Mucosa of stomach (tissue), 1 donor: ENCODE data around the gene ZNF385A.

ENCODE experiments used
- H3K27me3 ChIP-seq: one replicate; pipeline ENCODE4 v1.7.0; 2013; ENCODE audit warnings: mild to moderate bottlenecking, low read length; ENCODE audit not compliant: control insufficient read depth, insufficient read depth
- H3K36me3 ChIP-seq: one replicate; pipeline ENCODE4 v1.7.0; 2013; ENCODE audit warnings: low read length; ENCODE audit not compliant: control insufficient read depth, insufficient read depth
- H3K4me1 ChIP-seq: one replicate; pipeline ENCODE4 v1.7.0; 2013; ENCODE audit warnings: mild to moderate bottlenecking, low read length; ENCODE audit not compliant: control insufficient read depth, insufficient read depth
- H3K4me3 ChIP-seq: one replicate; pipeline ENCODE4 v1.7.0; 2013; ENCODE audit warnings: low read length
- H3K9ac ChIP-seq: one replicate; pipeline ENCODE4 v1.7.0; 2013; ENCODE audit warnings: mild to moderate bottlenecking, low read length, moderate library complexity
- H3K9me3 ChIP-seq: one replicate; pipeline ENCODE4 v1.7.0; 2013; ENCODE audit warnings: mild to moderate bottlenecking, low read length, moderate library complexity; ENCODE audit not compliant: control insufficient read depth
- donor health status: Pancreatic carcinoma.

Gene ZNF385A

DNA sequence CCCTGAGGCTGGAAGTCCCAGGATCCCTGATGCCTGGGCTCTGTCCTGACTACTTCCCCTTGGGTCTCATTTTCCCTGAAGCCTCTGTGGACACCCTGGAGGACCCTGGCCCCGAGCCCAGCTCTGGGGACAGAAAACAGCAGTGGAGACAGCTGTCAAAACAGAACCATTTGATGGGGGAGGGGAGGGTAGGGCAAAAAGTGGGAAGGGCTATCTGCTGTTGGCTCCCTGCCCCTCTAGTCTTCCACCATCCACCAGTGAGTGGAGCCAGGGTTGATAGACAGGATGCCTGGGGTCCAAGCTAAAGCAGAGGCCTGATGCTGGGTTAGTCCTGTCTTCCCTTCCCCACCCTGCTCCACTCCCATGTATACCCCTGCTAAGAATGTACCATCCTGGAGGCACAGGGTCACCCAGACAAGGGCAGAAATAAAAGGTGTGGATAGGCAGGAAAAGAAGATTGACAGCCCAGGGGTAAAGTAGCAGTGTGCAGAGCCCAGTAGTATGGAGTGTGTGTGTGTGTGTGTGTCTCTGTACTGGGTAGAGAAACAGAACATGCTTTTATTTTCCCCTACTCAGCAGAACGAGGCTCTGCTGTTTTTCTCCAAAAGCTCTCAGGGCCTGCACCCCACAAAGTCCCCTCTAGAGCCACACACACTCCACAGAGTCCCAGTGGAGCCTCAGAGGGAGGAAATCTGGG is 9.8 kb downstream of the ZNF385A start:
- H3K4me1 ChIP-seq: peaks cover 62% of the 10 kb centered on the region
- H3K4me3 ChIP-seq: no peak overlapping the region
- H3K9ac ChIP-seq: no peak overlapping the region
- peaks cover 12% of the 10 kb centered on the region for H3K27me3 ChIP-seq
- H3K9me3 ChIP-seq: no peaks in the 10 kb centered on the region
- no peaks in the 10 kb centered on the region for H3K36me3 ChIP-seq

DNA sequence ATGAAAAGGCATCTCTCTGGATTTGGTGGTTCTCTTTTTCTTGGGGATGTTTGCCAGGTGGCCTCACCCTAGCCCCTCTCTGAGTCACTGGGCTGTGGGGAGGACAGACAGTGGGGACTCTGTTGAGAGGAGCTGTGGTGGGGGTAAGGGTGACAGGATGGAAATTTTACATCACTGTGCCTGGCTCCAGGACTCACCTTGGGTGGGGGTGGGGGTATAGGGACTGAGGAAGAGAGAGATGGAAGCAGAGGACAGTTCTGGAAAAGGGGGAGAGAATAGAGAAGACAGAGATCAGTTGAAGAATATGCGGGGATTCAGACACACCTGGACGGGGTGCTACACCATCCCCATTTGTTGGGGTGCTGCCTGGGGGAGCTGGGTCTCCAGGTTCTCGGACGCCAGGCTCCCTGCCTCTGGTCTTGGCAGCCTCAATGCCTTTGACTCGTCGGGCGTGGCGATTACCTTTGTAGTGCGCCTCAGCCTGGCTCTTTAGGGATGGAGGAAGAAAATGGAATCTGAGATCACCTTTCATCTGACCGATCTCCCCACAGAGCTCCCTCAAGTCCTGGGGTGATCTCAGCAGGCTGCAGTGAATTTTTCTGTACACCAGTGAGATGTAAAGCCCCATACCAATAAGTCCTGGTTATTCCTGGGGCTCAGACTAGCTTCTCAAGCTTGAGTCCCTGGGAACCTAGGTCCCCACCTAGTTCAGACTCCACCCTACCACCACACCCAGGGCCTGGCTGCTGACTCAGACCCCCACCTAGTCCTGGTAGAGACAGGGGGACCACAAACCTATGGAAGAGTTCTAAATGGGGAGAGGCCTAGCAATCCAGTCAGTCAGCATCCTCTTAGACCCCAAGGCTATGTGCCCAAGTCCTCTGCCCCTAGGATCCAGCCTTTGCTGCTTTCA is 10.6 kb downstream of the ZNF385A start:
- Histone ChIP-seq H3K4me1 (peaks cover 64% of the 10 kb centered on the region), H3K36me3 (no peaks in the 10 kb centered on the region), H3K4me3 (no peak overlapping the region), H3K9ac (no peak overlapping the region), H3K9me3 (no peaks in the 10 kb centered on the region), H3K27me3 (peaks cover 20% of the 10 kb centered on the region)

DNA sequence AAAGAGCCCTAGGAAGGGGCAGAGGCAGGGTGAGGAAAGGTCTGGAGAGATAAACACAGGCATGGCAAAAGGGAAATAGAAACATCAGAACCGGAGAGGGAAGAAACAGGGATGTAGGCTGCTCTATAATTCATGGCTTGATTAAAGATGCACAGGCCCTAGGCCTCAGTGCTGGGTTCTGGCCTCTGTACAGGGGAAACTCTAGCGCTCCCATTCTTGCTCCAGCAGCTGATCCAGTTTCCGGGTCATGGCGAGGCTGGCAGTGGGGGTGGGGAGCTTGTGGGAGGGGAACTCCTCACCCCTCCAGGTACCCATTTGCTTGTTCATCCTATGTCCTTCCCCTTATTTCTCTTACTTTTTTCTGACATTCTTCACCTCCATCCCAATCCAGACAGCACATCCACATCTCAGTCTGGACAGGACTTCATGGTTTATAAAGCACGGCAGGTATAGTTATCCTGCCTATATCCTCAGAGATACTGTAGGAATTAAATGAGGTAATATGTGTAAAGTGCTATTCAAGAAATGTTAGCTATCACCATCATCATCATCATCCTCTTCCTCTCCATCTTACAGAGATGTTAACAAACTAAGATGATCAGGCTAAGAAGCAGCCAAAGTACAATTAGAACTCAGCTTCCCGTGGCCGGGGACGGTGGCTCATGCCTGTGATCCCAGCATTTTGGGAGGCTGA is 12.3 kb downstream of the ZNF385A start:
- Histone ChIP-seq H3K27me3 (peaks cover 9% of the 10 kb centered on the region), H3K36me3 (no peaks in the 10 kb centered on the region), H3K4me1 (peaks cover 58% of the 10 kb centered on the region), H3K9ac (no peak overlapping the region), H3K9me3 (no peaks in the 10 kb centered on the region), H3K4me3 (no peak overlapping the region)

DNA sequence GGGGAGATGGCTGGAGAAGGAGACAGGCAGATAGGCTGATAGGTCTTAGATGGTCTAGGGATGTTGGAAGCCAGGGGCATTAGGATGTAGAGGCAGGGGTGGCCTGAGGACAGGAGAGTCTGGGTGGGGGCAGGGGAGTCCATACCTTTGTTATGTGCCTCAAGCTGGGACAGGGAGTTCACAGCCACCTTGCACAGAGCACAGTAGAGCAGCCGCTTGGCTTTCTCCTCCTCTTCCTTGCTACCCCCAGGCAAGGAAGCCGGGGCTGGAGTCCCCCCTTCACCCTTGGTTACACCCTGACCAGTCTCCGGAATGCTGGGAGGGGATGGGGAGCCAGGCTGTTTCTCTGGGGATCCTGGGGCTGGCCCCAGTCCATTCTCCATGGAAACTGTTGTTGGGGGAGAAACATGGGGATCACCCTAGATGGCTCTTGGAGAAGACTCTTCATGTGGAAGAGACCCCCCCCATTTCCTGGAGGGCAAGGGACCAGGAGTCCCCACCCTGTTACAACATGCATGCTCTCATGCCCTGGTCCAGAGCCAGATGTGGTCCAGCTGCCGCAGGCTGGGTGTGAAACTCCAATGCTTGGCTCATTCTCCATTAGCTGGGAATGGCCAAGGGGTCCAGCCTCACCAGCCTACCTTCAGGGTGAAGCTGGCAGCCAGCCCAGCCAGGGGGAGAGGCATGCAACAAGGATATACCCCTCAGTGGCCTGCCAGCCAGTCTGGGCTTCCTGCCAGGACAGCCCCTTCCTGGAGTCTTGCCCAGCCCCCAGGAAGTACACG is 13.0 kb downstream of the ZNF385A start:
- Histone ChIP-seq H3K36me3 (no peaks in the 10 kb centered on the region), H3K9me3 (no peaks in the 10 kb centered on the region), H3K4me1 (peaks cover 52% of the 10 kb centered on the region), H3K27me3 (peaks cover 9% of the 10 kb centered on the region), H3K4me3 (no peak overlapping the region), H3K9ac (no peak overlapping the region)

DNA sequence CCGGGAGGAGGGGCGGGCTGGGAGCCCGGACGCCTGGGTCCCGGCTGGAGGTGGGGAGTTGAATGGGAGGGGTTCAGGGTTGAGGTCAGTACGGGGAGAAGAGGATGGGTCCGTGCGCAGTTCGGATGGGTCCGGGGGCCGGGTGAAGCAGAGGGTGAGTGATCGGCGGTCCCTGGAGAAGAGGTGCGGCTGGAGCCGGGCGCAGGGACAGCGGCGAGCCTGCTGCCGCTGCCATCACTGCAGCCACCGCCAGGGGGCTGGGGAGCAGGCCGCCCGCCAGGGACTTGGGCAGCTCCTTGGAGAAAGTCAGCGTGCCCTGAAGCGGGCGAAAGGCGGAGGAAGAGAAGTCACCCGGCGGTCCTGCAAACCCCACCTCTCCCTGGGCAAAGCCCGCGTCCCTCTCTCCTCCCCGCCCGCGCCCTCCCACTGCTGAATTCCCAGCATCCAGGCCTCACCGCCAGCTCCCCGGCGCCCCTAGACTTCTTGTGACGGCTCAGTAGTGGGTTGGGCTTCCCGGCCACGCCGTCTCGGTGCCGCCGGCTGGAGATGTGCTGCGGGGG is 14.3 kb downstream of the ZNF385A start:
- H3K27me3 ChIP-seq: peaks cover 9% of the 10 kb centered on the region
- H3K36me3 ChIP-seq: no peaks in the 10 kb centered on the region
- no peaks in the 10 kb centered on the region for H3K9me3 ChIP-seq
- H3K9ac ChIP-seq: peak overlapping the region; percentile 51
- no peak overlapping the region for H3K4me3 ChIP-seq
- peaks cover 50% of the 10 kb centered on the region for H3K4me1 ChIP-seq

DNA sequence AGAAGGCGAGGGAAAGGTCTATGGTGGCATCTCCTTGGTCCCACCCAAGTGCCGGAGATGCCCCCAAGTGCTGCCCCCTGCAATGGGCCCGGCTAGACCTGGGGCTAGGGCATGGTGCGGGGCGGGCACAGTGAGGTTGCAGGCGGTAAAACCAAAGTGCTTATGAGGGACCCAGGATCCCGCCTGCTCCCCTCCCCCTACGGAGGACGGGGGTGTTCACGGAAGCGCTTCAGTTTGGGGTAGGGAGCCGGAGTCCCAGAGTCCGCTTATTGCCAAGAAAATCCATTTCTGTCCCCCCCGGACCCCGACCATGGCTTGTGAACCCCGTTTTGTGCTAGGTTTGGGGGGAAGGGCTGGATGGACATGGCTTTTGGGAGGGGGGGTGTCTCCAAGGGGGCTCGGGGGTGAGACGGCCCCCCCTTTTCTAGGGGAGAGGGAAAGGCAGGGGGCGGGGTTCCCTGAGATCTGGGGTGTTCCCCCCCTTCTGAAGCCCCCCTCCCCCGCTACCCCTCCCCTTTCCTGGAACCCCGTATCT is 14.9 kb downstream of the ZNF385A start:
- Histone ChIP-seq H3K4me3 (no peak overlapping the region), H3K4me1 (peaks cover 44% of the 10 kb centered on the region), H3K27me3 (peaks cover 9% of the 10 kb centered on the region), H3K36me3 (no peaks in the 10 kb centered on the region), H3K9me3 (no peaks in the 10 kb centered on the region), H3K9ac (peak overlapping the region; percentile 51)

DNA sequence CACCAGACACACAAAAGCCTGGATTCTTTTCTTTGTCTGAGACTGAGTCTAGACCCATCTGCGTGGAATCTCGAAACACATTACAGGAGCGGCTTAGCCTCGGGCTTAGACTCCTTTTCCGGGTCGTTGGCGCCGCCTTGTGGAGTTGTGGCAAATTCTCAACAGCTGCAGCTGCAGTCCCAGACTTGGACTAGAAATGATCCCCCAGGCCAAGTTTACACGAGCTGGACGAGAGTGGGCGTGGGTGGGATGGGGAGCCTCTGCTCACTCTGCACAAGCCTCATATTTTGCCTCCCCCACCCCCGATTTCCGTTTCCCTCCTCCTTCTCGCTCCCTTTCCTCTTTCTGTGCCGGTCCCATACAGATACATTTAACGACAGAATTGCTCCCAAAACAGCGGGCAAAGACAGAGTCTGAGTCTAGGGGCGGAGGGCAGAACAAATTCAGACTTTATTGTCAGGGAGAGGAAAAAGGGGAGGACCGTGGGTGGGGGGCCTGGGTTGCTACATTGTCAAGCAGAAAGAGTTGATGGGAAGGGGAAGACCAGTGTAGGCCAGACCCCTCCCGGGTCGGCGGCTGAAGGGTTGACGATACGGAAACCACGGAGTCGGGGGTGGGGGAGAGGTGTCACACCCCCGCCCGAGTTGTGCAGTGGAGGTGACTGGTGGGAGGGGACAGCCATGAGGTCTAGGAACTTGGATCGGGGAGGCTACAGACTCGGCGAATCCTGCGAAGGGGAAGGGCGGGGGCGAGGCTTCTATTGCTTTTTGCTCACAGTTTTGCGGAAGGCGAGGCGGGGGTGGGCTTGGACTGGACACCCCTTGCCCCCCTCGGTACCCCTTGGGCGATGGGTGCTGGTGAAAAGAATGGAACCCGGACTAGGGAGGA is 15.6 kb downstream of the ZNF385A start:
- Histone ChIP-seq H3K27me3 (peaks cover 9% of the 10 kb centered on the region), H3K9me3 (no peaks in the 10 kb centered on the region), H3K4me3 (no peak overlapping the region), H3K9ac (peak overlapping the region; percentile 11), H3K4me1 (peaks cover 37% of the 10 kb centered on the region), H3K36me3 (no peaks in the 10 kb centered on the region)

DNA sequence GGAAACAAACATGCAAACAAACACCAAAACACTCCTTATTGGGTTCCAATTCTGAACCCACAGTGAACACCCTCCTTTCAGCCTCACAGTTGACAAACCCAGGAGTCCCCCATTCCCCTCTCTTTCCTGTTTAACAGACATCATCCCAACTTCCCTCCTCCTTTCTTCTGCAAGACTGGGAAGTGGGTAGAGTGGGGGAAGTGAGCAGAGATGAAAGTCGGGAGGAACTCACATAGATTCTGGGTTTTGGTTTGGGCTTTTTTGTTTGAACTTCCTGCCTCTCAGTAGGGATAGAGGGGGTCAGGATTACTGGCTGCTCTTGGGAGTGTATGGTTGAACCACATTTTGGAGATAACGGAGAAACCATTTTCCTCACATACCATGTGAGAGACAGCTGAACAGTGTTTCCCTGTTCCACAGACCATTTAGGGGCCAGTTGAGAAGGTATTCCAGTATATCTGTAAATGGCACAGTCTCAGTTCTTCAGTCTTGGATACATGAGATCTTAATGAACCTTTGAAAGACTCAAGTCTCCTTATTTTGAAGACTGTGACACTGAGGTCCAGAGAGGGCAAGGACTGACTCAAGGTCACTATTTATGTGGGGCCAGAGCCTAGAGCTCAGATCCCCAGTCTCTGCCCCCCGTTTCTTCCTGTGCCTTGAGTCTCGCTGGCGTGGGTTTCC is 16.4 kb downstream of the ZNF385A start:
- Histone ChIP-seq H3K9me3 (no peaks in the 10 kb centered on the region), H3K4me3 (no peak overlapping the region), H3K27me3 (peaks cover 12% of the 10 kb centered on the region), H3K4me1 (peaks cover 33% of the 10 kb centered on the region), H3K9ac (no peak overlapping the region), H3K36me3 (no peaks in the 10 kb centered on the region)

DNA sequence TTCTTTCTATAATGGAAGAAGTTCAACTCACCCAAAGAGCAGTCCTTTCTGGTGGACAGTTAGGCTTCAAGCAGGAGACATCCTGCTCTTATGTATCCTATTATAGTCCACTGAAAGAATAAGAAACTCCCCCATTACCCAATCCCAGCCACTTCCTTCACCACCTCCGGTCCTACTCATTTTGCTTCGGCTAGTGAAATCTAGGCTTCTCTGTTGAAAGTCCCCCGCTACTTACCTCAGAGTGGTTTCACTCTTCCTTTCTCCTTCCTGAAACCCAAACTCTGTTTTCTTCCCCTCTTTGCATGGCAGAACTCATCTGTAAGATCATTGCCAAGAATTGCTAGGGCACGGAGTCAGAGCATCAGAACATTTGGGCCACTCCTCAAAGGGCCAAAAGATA is 20.1 kb downstream of the ZNF385A start, which contains the start of gene GPR84:
Gene GPR84 (minus strand): TSS at position 74 of the 400 bp plus-strand sequence. CDS start 635 bp downstream, outside the sequence.
- H3K9ac ChIP-seq: no peak within 1 kb of the TSS
- peaks cover 21% of the 10 kb centered on the region for H3K4me1 ChIP-seq
- peaks cover 14% of the 10 kb centered on the region for H3K27me3 ChIP-seq

DNA sequence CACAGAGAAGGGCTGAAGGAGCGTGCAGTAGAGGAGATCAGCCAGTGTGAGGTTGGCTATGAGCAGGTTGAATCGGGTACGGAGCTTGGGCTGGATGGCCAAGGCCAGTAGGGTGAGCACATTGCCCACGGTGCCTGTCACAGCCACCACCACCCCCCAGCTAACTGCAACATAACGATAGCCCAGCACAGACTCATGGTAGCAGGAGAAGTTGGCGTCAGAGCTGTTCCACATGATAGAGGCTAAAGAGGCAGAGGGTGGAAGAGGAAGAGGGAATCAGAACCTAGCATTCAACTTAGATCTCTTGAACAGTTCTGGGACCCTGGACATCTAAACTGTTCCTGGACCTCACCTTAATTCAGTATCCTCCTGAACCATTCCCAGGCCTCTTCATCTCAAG is 20.9 kb downstream of the ZNF385A start:
- no peak overlapping the region for H3K9ac ChIP-seq
- H3K4me1 ChIP-seq: peaks cover 14% of the 10 kb centered on the region
- H3K36me3 ChIP-seq: no peaks in the 10 kb centered on the region
- no peaks in the 10 kb centered on the region for H3K9me3 ChIP-seq
- H3K4me3 ChIP-seq: no peak overlapping the region
- H3K27me3 ChIP-seq: peaks cover 8% of the 10 kb centered on the region

More for the DNA sequence above, 20.1 kb downstream of the ZNF385A start, which contains the start of gene GPR84:
- H3K9me3 ChIP-seq: no peaks in the 10 kb centered on the region
- H3K4me3 ChIP-seq: no peak within 1 kb of the TSS
- no peaks in the 10 kb centered on the region for H3K36me3 ChIP-seq
